ENCODE data around the gene MIP. TPM values are rescaled to one million over a fixed set of nuclear protein-coding genes. Genes with fewer than 3 reads are reported as not detected.

MIP gene
- total and polyA plus RNA-seq, 2 experiments from 2014 or later: 0.29 TPM; not detected in 1

GRCh38 chr12:56486694-56487093, 32.2 kb upstream of the MIP start:
- peak overlapping the region; percentile 92 for H3K4me2 ChIP-seq
- Mint-ChIP-seq H3K27me3 (ENCODE audit: insufficient read depth, low read depth, poor library complexity) (peaks cover 46% of the 10 kb centered on the region), H3K4me1 (peaks cover 11% of the 10 kb centered on the region), H3K27ac (no peak overlapping the region), H3K9me3 (peaks cover 18% of the 10 kb centered on the region), H3K4me3 (peak overlapping the region; percentile 81), H3K36me3 (ENCODE audit: low read depth) (peaks cover 9% of the 10 kb centered on the region)
- H3K27me3 ChIP-seq (ENCODE audit: insufficient read depth): peaks cover 49% of the 10 kb centered on the region
- H3K4me1 ChIP-seq (ENCODE audit: insufficient read depth): no peaks in the 10 kb centered on the region
- H3K27ac ChIP-seq (ENCODE audit: low read depth): no peak overlapping the region
- peak overlapping the region; percentile 82 for H3K4me3 ChIP-seq
- peaks cover 5% of the 10 kb centered on the region; the same call in 1 of the 2 replicates for H3K79me2 ChIP-seq (replicated peaks; ENCODE audit: insufficient read depth)
- TF ChIP-seq EZH2phosphoT487 (IDR thresholded peaks at IDR 0.05; ENCODE audit: unreplicated experiment) (no peak), REST (IDR thresholded peaks at IDR 0.05; ENCODE audit: unreplicated experiment) (no peak), EZH2 (IDR thresholded peaks at IDR 0.05; ENCODE audit: low read depth, unreplicated experiment) (no peak), CREB1 (CRISPR knock-in tag; IDR thresholded peaks at IDR 0.05; ENCODE audit: low read depth) (no peak), STAT1 (IDR thresholded peaks at IDR 0.05; ENCODE audit: unreplicated experiment) (no peak), ETS1 (IDR thresholded peaks at IDR 0.05) (no peak)
- ATAC-seq (no peak), DNase-seq (ENCODE audit: low spot score) (no peak)
- H3K9me2 ChIP-seq (ENCODE audit: insufficient read depth): peaks cover 5% of the 10 kb centered on the region; the same call in 1 of the 2 replicates
- no peaks in the 10 kb centered on the region for H3K36me3 ChIP-seq (ENCODE audit: insufficient read depth)
- H2AFZ ChIP-seq: peak overlapping the region; percentile 99; the same call in 1 of the 2 replicates
- H4K20me1 ChIP-seq (replicated peaks; ENCODE audit: insufficient read depth): peaks cover 8% of the 10 kb centered on the region; the same call in 1 of the 2 replicates
- no peaks in the 10 kb centered on the region for H3F3A ChIP-seq (replicated peaks; ENCODE audit: low read depth)

GRCh38 chr12:56484566-56484965, 30.1 kb upstream of the MIP start:
- ATAC-seq (no peak), DNase-seq (ENCODE audit: low spot score) (no peak)
- H3K79me2 ChIP-seq (replicated peaks; ENCODE audit: insufficient read depth): peaks cover 5% of the 10 kb centered on the region; the same call in 1 of the 2 replicates
- H2AFZ ChIP-seq: no peak overlapping the region
- H3K9me2 ChIP-seq (ENCODE audit: insufficient read depth): peaks cover 5% of the 10 kb centered on the region; the same call in 1 of the 2 replicates
- no peak overlapping the region for H3K27ac ChIP-seq (ENCODE audit: low read depth)
- H3F3A ChIP-seq (replicated peaks; ENCODE audit: low read depth): no peaks in the 10 kb centered on the region
- Mint-ChIP-seq H3K4me3 (no peak overlapping the region), H3K9me3 (peaks cover 13% of the 10 kb centered on the region), H3K36me3 (ENCODE audit: low read depth) (peaks cover 9% of the 10 kb centered on the region), H3K27me3 (ENCODE audit: insufficient read depth, low read depth, poor library complexity) (peaks cover 35% of the 10 kb centered on the region), H3K4me1 (peaks cover 11% of the 10 kb centered on the region), H3K27ac (no peak overlapping the region)
- H3K27me3 ChIP-seq (ENCODE audit: insufficient read depth): peaks cover 29% of the 10 kb centered on the region
- no peaks in the 10 kb centered on the region for H3K36me3 ChIP-seq (ENCODE audit: insufficient read depth)
- no peaks in the 10 kb centered on the region for H3K4me1 ChIP-seq (ENCODE audit: insufficient read depth)
- no peak overlapping the region for H3K4me2 ChIP-seq
- no peak overlapping the region for H3K4me3 ChIP-seq
- H4K20me1 ChIP-seq (replicated peaks; ENCODE audit: insufficient read depth): peaks cover 8% of the 10 kb centered on the region
- TF ChIP-seq CTCF (conservative IDR thresholded peaks at IDR 0.05; ENCODE audit: low read depth in 2 of 2): no peak
- TF ChIP-seq NANOG (IDR thresholded peaks at IDR 0.05; ENCODE audit: borderline replicate concordance): no peak
- TF ChIP-seq POLR2AphosphoS5 (IDR thresholded peaks at IDR 0.05; ENCODE audit: low read depth): no peak
- no peak for TF ChIP-seq JUNB (IDR thresholded peaks at IDR 0.05; ENCODE audit: unreplicated experiment)

Measured in GM23338 (cell line).